PC-3 (cell line): ENCODE data around the gene GFRA1. TPM values are rescaled to one million over a fixed set of nuclear protein-coding genes. Genes with fewer than 3 reads are reported as not detected.

Experiments
- ATAC-seq: fragments of 200-7000 bp; cut with Tn5 transposase; 2 replicates; pipeline ENCODE4 v1.9.1; 2020; ENCODE audit warnings: mild to moderate bottlenecking, moderate library complexity
- BruUV-seq: library from RNA; stranded (reverse); fragments of 400-500 nt; replicated peaks from 2 replicates; lab custom pipeline; 2021; lab: Mats Ljungman, UMichigan
- CTCF ChIA-PET: fragments of 300-600 bp; sonication (Branson Sonifier 250); formaldehyde crosslinking; loops from one replicate; lab custom pipeline; 2022; ENCODE audit warnings: antibody characterized with exemption; lab: Charles Lee
- POLR2A ChIA-PET: fragments of 300-600 bp; sonication (Branson Sonifier 250); formaldehyde crosslinking; loops from one replicate; lab custom pipeline; 2022; ENCODE audit warnings: antibody characterized with exemption; ENCODE audit not compliant: unreplicated experiment; lab: Charles Lee
- DNase-seq: peaks from one replicate; pipeline ENCODE4 v3.0.0-alpha.2; 2015
- H2AFZ ChIP-seq: fragments of 300-600 bp; sonication (generic); 2 replicates; pipeline ENCODE4 v1.6.0; 2016; ENCODE audit warnings: antibody characterized with exemption, low read length
- H3F3A ChIP-seq: fragments of 300-600 bp; sonication (generic); one replicate; pipeline ENCODE4 v1.6.0; 2017; ENCODE audit warnings: antibody characterized with exemption, low read length, control low read depth, mild to moderate bottlenecking; ENCODE audit not compliant: unreplicated experiment
- H3K27ac ChIP-seq: fragments of 300-600 bp; sonication (generic); 2 replicates; pipeline ENCODE4 v1.5.1; 2016; ENCODE audit warnings: mild to moderate bottlenecking, low read length
- H3K27me3 ChIP-seq: fragments of 300-600 bp; sonication (generic); 2 replicates; pipeline ENCODE4 v1.6.1; 2016; ENCODE audit warnings: low read length, mixed read lengths
- H3K36me3 ChIP-seq: fragments of 300-600 bp; sonication (generic); 2 replicates; pipeline ENCODE4 v1.6.1; 2016; ENCODE audit warnings: low read depth, mixed run types, low read length, mixed read lengths
- H3K4me1 ChIP-seq: fragments of 300-600 bp; sonication (generic); 2 replicates; pipeline ENCODE4 v1.5.1; 2016; ENCODE audit warnings: low read length; ENCODE audit not compliant: insufficient read depth
- H3K4me2 ChIP-seq: fragments of 300-600 bp; sonication (generic); 2 replicates; pipeline ENCODE4 v1.6.0; 2016; ENCODE audit warnings: low read length
- H3K4me3 ChIP-seq: fragments of 300-600 bp; sonication (generic); 2 replicates; pipeline ENCODE4 v1.5.1; 2016; ENCODE audit warnings: mild to moderate bottlenecking, low read length, mixed read lengths
- H3K79me2 ChIP-seq: fragments of 300-600 bp; sonication (generic); 2 replicates; pipeline ENCODE4 v1.6.1; 2017; ENCODE audit warnings: low read length, mixed read lengths
- H3K9ac ChIP-seq: fragments of 300-600 bp; sonication (generic); 2 replicates; pipeline ENCODE4 v1.6.0; 2016; ENCODE audit warnings: mild to moderate bottlenecking, low read length
- H3K9me2 ChIP-seq: fragments of 300-600 bp; sonication (generic); replicated peaks from 2 replicates; pipeline ENCODE4 v1.6.1; 2016; ENCODE audit warnings: mixed run types, low read length, mixed read lengths
- H3K9me3 ChIP-seq: fragments of 300-600 bp; sonication (generic); 2 replicates; pipeline ENCODE4 v1.6.1; 2016; ENCODE audit warnings: low read length, mixed read lengths
- H4K20me1 ChIP-seq: fragments of 300-600 bp; sonication (generic); 2 replicates; pipeline ENCODE4 v1.6.1; 2016; ENCODE audit warnings: low read length, mixed read lengths
- EZH2 ChIP-seq: fragments of 300-600 bp; sonication (generic); IDR thresholded peaks from one replicate; pipeline ENCODE4 v1.6.1; 2017; ENCODE audit warnings: antibody characterized with exemption, mild to moderate bottlenecking, low read length; ENCODE audit not compliant: unreplicated experiment
- EZH2phosphoT487 ChIP-seq: fragments of 300-600 bp; sonication (generic); IDR thresholded peaks from 2 replicates; pipeline ENCODE4 v1.6.1; 2018; ENCODE audit warnings: mild to moderate bottlenecking, antibody characterized with exemption, low read length, borderline replicate concordance
- intact Hi-C: fragments of 100-400 bp; cut with micrococcal nuclease; formaldehyde crosslinking; loops from 2 replicates; pipeline ENCODE4 v1.9.0; 2023
- total RNA-seq: library from RNA; depleted of rRNA; stranded (reverse); fragments of >200 nt; gene quantifications from 2 replicates; pipeline ENCODE4 v1.2.3, GENCODE V29; 2014
- TF ChIP-seq, protein P1 (sequence below): fragments of 300-600 bp; sonication (generic); conservative IDR thresholded peaks from 2 replicates; pipeline ENCODE4 v1.5.1; 2017; ENCODE audit warnings: antibody characterized with exemption, low read depth, mild to moderate bottlenecking, low read length

GFRA1 gene
- total RNA-seq, 1 experiment from 2014 or later, result not detected

DNA sequence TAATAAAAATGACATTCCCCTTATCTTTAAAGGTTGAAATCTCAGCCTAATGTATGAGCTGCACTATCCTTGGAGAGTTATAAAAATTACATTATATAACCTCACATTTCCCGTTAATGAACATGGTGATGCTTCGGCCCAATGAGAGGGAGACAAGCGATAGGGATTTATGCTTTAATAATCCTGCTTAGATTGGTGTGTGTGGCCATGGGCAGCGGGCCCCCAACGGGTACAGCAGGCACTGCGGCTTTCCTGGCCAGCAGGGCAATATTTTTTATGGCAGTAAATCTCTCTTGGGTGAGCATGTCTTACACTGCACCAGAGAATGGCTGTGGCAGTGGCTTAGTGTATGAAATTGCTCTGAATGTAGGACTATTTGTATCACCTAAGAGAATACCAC is 246.3 kb downstream of the GFRA1 start:
- ChIA-PET CTCF (no interaction called here), POLR2A (no interaction called here)
- H3F3A ChIP-seq, result no peaks in the 10 kb centered on the region
- no peaks in the 10 kb centered on the region for H3K27me3 ChIP-seq
- DNase-seq (no peak), ATAC-seq (no peak)
- H2AFZ ChIP-seq, result no peak overlapping the region
- intact Hi-C loops, result no loop called here
- H4K20me1 ChIP-seq, result no peaks in the 10 kb centered on the region
- no peaks in the 10 kb centered on the region for H3K9me3 ChIP-seq
- H3K4me1 ChIP-seq, result no peaks in the 10 kb centered on the region
- no peak overlapping the region for H3K4me2 ChIP-seq
- no peaks in the 10 kb centered on the region for H3K36me3 ChIP-seq
- TF ChIP-seq, protein P1, sequence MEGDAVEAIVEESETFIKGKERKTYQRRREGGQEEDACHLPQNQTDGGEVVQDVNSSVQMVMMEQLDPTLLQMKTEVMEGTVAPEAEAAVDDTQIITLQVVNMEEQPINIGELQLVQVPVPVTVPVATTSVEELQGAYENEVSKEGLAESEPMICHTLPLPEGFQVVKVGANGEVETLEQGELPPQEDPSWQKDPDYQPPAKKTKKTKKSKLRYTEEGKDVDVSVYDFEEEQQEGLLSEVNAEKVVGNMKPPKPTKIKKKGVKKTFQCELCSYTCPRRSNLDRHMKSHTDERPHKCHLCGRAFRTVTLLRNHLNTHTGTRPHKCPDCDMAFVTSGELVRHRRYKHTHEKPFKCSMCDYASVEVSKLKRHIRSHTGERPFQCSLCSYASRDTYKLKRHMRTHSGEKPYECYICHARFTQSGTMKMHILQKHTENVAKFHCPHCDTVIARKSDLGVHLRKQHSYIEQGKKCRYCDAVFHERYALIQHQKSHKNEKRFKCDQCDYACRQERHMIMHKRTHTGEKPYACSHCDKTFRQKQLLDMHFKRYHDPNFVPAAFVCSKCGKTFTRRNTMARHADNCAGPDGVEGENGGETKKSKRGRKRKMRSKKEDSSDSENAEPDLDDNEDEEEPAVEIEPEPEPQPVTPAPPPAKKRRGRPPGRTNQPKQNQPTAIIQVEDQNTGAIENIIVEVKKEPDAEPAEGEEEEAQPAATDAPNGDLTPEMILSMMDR, result no peak
- TF ChIP-seq EZH2phosphoT487 (no peak), EZH2 (no peak)
- no TSS peak for BruUV-seq
- no peak overlapping the region for H3K9ac ChIP-seq
- H3K4me3 ChIP-seq, result no peak overlapping the region
- H3K9me2 ChIP-seq, result no peaks in the 10 kb centered on the region
- H3K79me2 ChIP-seq, result no peaks in the 10 kb centered on the region
- H3K27ac ChIP-seq, result no peak overlapping the region

DNA sequence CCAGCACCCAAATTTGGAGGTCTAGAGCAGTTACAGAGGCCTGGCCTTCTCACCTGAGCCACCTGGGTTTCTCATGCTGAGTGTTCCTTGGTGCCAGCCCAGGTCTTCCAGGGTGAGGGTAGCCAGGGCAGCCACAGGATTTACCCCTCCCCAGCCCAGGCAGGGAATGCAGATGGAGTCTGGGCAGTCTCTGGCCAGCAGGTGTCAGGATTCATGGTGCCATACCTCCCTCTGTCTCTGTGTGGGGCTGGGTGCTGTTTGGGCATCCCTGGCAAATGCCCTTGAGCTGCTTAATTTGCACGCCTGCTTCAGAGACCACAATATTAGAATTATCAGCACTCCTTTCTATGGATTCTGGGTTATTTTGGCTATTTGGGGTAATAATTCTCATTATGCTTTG is 246.7 kb downstream of the GFRA1 start:
- ChIA-PET POLR2A (no interaction called here), CTCF (no interaction called here)
- TF ChIP-seq EZH2, result no peak
- no peak for TF ChIP-seq EZH2phosphoT487
- TF ChIP-seq, protein P1, result no peak
- no peak overlapping the region for H3K9ac ChIP-seq
- DNase-seq (no peak), ATAC-seq (no peak)
- H3K27ac ChIP-seq, result no peak overlapping the region
- no peaks in the 10 kb centered on the region for H3K4me1 ChIP-seq
- H3K4me3 ChIP-seq, result no peak overlapping the region
- no peaks in the 10 kb centered on the region for H3F3A ChIP-seq
- no peak overlapping the region for H2AFZ ChIP-seq
- intact Hi-C loops, result no loop called here
- no peaks in the 10 kb centered on the region for H3K27me3 ChIP-seq
- H4K20me1 ChIP-seq, result no peaks in the 10 kb centered on the region
- no peaks in the 10 kb centered on the region for H3K9me3 ChIP-seq
- H3K79me2 ChIP-seq, result no peaks in the 10 kb centered on the region
- H3K36me3 ChIP-seq, result no peaks in the 10 kb centered on the region
- H3K9me2 ChIP-seq, result no peaks in the 10 kb centered on the region
- H3K4me2 ChIP-seq, result no peak overlapping the region
- BruUV-seq, result no TSS peak

DNA sequence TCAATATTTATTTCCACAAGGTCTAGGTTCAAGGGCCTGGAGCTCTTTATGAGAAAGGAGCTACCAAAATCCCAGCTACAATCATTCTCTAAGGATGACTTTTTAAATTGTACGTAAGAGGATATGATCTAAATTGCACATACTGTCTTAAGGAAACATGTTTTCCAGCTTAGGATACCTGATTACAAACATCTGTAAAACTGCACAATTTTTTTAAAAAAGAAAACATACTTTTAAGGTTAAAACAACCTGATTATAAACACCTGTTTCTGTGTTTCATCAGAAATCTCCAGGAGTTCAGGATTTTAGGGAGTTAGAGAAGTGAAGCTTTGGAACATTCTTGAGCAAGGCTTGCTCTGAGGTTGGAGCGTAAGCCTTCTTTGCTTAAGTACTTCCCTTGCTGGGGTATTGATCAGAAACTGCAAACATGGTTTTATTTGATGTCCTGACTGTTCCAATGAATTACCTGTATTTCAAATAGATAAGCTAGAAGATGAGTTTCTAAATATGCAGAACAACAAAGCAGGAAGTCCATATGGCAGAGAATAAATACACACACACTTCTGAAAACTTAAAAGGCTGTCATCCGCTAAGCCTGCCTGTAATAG is 248.6 kb downstream of the GFRA1 start:
- ChIA-PET POLR2A (no interaction called here), CTCF (no interaction called here)

More for the DNA sequence above, 248.6 kb downstream of the GFRA1 start:
- H3K9me3 ChIP-seq, result no peaks in the 10 kb centered on the region
- no peak overlapping the region for H3K4me3 ChIP-seq
- DNase-seq, result no peak
- no peak for ATAC-seq
- no peaks in the 10 kb centered on the region for H3K9me2 ChIP-seq
- intact Hi-C loops, result no loop called here
- no TSS peak for BruUV-seq
- no peaks in the 10 kb centered on the region for H3F3A ChIP-seq
- no peak overlapping the region for H3K4me2 ChIP-seq
- no peaks in the 10 kb centered on the region for H3K36me3 ChIP-seq
- H3K4me1 ChIP-seq, result no peaks in the 10 kb centered on the region
- H4K20me1 ChIP-seq, result no peaks in the 10 kb centered on the region
- H3K79me2 ChIP-seq, result no peaks in the 10 kb centered on the region
- no peak overlapping the region for H3K9ac ChIP-seq
- H3K27me3 ChIP-seq, result no peaks in the 10 kb centered on the region
- H2AFZ ChIP-seq, result no peak overlapping the region
- TF ChIP-seq, protein P1, result no peak
- TF ChIP-seq EZH2phosphoT487, result no peak
- no peak overlapping the region for H3K27ac ChIP-seq
